GM08714 (cell line): ENCODE results near the gene CD300A.
"Not testable (repeated sequence)": the region's sequence is repeated elsewhere in the genome, so short reads cannot be mapped to it uniquely, and the experiment has no call there.

Source experiments
- H3K4me3 ChIP-seq: fragments of 200-500 bp; sonication (Bioruptor generic); 2 replicates; pipeline ENCODE4 v1.5.1; 2014; ENCODE audit warnings: mild to moderate bottlenecking, low read length, inconsistent platforms
- ZNF274 ChIP-seq: IDR thresholded peaks from 2 replicates; pipeline ENCODE4 v1.6.1; 2012; ENCODE audit warnings: mild to moderate bottlenecking, low read depth, low read length

Gene CD300A

DNA sequence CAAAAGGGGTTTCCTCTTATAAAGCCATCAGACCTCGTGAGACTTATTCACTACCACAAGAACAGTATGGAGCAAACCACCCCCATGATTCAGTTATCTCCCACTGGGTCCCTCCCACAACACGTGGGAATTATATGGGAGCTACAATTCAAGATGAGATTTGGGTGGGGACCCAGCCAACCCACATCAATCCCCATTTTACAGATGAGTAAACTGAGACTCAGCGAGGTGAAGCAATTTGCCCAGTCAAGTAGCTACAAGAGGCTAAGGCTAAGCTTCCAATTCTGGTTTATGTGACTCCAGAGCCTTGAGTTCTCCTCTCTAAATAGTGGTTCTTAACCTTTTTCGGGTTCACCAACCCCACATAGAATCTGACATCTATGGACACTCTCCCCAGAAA lies 8.8 kb downstream of the CD300A start:
- H3K4me3 ChIP-seq = no peak overlapping the region
- TF ChIP-seq ZNF274 = no peak

GRCh38 chr17:74477411-74477810 lies 11.0 kb downstream of the CD300A start:
- TF ChIP-seq ZNF274 = no peak
- no peak overlapping the region for H3K4me3 ChIP-seq

GRCh38 chr17:74478420-74479100 lies 12.1 kb downstream of the CD300A start:
- no peak for TF ChIP-seq ZNF274

GRCh38 chr17:74480290-74480689 lies 13.9 kb downstream of the CD300A start:
- no peak overlapping the region for H3K4me3 ChIP-seq
- TF ChIP-seq ZNF274 = no peak

More at GRCh38 chr17:74478420-74479100, 12.1 kb downstream of the CD300A start:
- no peak overlapping the region for H3K4me3 ChIP-seq

DNA sequence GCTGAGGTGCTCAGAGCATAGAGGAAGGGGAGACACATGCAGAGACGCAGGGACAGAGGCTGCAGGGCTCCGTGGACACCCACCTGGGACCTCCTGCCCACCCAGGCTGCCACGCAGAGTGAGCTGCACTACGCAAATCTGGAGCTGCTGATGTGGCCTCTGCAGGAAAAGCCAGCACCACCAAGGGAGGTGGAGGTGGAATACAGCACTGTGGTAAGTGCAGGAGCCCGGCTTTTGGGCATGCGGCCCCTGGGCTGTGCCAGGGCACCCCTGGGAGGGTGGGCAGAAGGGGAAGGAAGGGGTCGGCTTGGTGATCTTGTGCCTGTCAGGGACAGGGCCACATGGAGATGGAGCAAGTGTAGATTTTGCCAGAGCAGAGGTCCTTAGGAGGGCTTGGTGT lies 15.2 kb downstream of the CD300A start:
- H3K4me3 ChIP-seq = no peak overlapping the region
- TF ChIP-seq ZNF274 = no peak

DNA sequence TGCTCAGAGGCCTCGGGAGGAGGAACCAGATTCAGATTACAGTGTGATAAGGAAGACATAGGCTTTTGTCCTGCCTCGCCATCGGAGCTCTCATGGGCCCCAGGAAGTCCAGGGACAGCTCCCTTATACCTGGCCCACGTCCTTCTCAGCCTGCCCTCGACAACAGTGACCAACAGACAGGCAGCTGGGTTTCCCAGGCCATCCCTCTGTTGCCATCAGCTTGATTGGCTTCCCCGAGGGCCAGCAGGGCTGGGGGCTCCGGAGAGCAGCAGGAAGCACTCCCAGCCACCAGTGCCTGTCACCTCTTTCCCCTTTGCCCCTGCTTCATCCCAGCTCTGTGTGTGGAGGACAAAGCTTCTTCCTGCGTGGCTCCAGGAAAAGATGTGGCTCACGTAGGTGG lies 17.6 kb downstream of the CD300A start:
- TF ChIP-seq ZNF274 = no peak
- no peak overlapping the region for H3K4me3 ChIP-seq

- TF ChIP-seq ZNF274 = no peak
- H3K4me3 ChIP-seq = no peak overlapping the region
Measured at GRCh38 chr17:74485022-74485743, 18.7 kb downstream of the CD300A start.

DNA sequence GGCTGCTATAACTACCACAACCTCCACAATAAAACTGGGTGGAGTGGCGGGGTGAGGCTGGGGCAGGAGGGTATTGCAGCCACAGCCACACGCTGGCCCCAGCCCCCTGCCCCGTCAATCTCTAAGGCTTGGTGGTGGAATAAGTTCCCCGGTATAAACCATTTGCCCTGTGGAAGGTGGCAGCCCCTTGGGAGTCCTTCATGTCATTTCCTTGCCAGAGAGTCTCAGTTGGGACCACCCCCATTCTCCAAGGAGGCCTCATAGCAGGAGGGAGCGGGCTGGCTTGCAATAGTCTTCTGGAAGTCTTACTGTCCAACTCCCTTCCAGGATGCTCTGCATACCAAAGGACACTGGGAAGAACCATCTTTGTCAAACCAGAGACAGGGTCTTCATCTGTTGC lies 19.4 kb downstream of the CD300A start:
- TF ChIP-seq ZNF274 = no peak
- H3K4me3 ChIP-seq = no peak overlapping the region

DNA sequence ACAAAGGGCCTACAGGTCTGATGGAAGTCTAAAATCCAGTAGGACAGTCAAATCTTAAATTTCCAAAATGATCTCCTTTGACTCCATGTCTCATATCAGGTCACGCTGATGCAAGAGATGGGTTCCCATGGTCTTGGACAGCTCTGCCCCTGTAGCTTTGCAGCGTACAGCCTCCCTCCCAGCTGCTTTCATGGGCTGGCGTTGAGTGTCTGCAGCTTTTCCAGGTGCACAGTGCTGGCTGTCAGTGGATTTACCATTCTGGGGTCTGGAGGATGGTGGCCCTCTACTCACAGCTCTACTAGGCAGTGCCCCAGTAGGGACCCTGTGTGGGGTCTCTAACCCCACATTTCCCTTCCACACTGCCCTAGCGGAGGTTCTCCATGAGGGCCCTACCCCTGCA lies 21.8 kb downstream of the CD300A start:
- H3K4me3 ChIP-seq = not testable (repeated sequence)

- no peak for TF ChIP-seq ZNF274
- H3K4me3 ChIP-seq = no peak overlapping the region
Measured at GRCh38 chr17:74490716-74491115, 24.3 kb downstream of the CD300A start.

DNA sequence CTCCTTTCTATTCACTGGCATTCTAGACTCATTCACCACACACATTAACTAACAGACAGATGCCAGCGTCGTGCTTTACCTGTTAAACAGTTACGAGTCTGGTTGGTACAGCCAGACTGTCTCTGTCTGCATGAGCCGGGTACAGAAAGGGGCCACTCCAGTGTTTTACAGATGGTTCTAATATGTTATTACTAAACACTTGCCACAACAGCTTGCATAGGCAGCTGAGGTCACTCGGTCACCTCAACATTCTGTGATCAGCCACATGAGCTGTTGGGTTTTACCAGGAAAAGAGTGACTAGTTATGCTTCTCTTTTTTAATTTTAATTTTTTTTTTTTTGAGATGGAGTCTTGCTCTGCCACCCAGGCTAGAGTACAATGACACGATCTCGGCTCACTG lies 25.2 kb downstream of the CD300A start:
- no peak for TF ChIP-seq ZNF274
- no peak overlapping the region for H3K4me3 ChIP-seq

- H3K4me3 ChIP-seq = no peak overlapping the region
- TF ChIP-seq ZNF274 = no peak
Measured at GRCh38 chr17:74493331-74493833, 26.9 kb downstream of the CD300A start.

DNA sequence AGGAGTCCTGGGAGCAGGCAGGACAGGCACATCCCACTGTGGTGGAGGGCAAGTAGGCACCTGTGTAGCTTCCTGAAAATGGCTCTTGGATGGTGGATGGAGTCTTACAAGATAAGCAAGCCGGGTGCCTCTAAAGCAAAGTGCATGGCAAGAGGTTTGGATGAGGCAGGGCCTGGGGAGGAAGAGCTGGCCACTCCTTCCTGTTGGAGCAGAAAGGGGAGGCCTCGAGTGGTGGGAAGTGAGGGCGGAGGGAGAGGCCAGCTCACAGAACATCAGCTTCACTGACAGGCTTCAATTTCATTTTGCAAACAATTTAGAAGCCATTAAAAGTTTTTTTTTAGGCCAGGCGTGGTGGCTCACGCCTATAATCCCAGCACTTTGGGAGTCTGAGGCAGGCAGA lies 31.0 kb downstream of the CD300A start:
- no peak for TF ChIP-seq ZNF274
- H3K4me3 ChIP-seq = no peak overlapping the region

- no peak for TF ChIP-seq ZNF274
- no peak overlapping the region for H3K4me3 ChIP-seq
Measured at GRCh38 chr17:74499992-74500391, 33.6 kb downstream of the CD300A start.

- TF ChIP-seq ZNF274 = no peak
- H3K4me3 ChIP-seq = no peak overlapping the region
Measured at GRCh38 chr17:74502861-74503260, 36.4 kb downstream of the CD300A start.

DNA sequence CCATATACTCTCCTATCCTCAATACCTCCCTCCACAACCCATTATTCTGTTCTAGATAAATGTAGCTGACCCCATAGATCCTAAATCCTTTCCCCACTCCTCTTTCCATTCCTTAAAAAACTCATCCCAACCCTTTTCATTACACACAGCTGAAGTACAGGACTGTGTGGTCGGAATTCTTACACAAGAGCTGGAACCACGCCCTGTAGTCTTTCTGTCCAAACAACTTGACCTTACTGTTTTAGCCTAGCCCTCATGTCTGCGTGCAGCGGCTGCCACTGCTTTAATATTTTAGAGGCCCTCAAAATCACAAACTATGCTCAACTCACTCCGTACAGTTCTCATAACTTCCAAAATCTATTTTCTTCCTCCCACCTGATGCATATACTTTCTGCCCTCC lies 37.5 kb downstream of the CD300A start:
- not testable (repeated sequence) for H3K4me3 ChIP-seq
